Gastroesophageal sphincter (tissue), 4 donors: ENCODE results near the gene FRG1. TPM values are rescaled to one million over a fixed set of nuclear protein-coding genes. Genes with fewer than 3 reads are reported as not detected.
"Not testable (repeated sequence)": the region's sequence is repeated elsewhere in the genome, so short reads cannot be mapped to it uniquely, and the experiment has no call there.

Experiments used
- ATAC-seq: fragments of 150-250 bp; one replicate; pipeline ENCODE4 v1.9.1; 2016; ENCODE audit warnings: mild to moderate bottlenecking, moderate library complexity
- H3K27ac ChIP-seq, 4 donors: fragments of 200-600 bp; sonication (generic) in 3 of 4; 1 replicate in 3 of 4; 2 replicates in 1 of 4; pipeline ENCODE4 v1.5.1; 2016 to 2019
- H3K27me3 ChIP-seq: fragments of 200-600 bp; sonication (generic); one replicate; pipeline ENCODE4 v1.5.1; 2019
- H3K36me3 ChIP-seq, 2 donors: fragments of 200-600 bp; sonication (generic); one replicate each; pipeline ENCODE4 v1.5.1; 2019; ENCODE audit warnings: control low read depth in 1 of 2
- H3K4me1 ChIP-seq, 3 donors: fragments of 200-600 bp; sonication (generic); 1 replicate in 2 of 3; 2 replicates in 1 of 3; pipeline ENCODE4 v1.5.1; 2016 to 2019; ENCODE audit warnings: control low read depth in 2 of 3
- H3K4me3 ChIP-seq, 2 donors: fragments of 200-600 bp; sonication (generic); one replicate each; pipeline ENCODE4 v1.5.1; 2019; ENCODE audit warnings: mild to moderate bottlenecking in 1 of 2, moderate library complexity in 1 of 2
- H3K9me3 ChIP-seq, 3 donors: fragments of 200-600 bp; sonication (generic); one replicate each; pipeline ENCODE4 v1.5.1; 2017 to 2019; ENCODE audit warnings: control low read depth in 2 of 3
- EP300 ChIP-seq: sonication (generic); formaldehyde crosslinking; IDR thresholded peaks from one replicate; pipeline ENCODE4 v1.6.1; 2017; ENCODE audit warnings: antibody characterized with exemption, mild to moderate bottlenecking
- POLR2A ChIP-seq, 2 donors: fragments of 450-650 bp; IDR thresholded peaks; one replicate each; pipeline ENCODE4 v1.6.1; 2017; ENCODE audit warnings: antibody characterized with exemption in 2 of 2, mild to moderate bottlenecking in 2 of 2, moderate library complexity in 1 of 2
- POLR2AphosphoS5 ChIP-seq: sonication (generic); formaldehyde crosslinking; IDR thresholded peaks from one replicate; pipeline ENCODE4 v1.6.1; 2017; ENCODE audit warnings: antibody characterized with exemption
- WGBS, 2 donors: methylation state at CpG; one replicate each; pipeline ENCODE4 v1.1.5; 2018; ENCODE audit warnings: low coverage in 1 of 2; 5-methylcytosine and 5-hydroxymethylcytosine counted together
- total RNA-seq, 4 donors: library from RNA; depleted of rRNA; stranded (reverse); fragments of >200 nt; gene quantifications; one replicate each; pipeline ENCODE4 v1.1.0, GENCODE V29; 2016
- TF ChIP-seq, protein P1 (sequence below), 4 experiments: fragments of 200-600 bp in 2 of 4; fragments of 450-650 bp in 2 of 4; sonication (generic) in 1 of 4; IDR thresholded peaks; one replicate each; pipeline ENCODE4 v1.5.1; 2017 to 2019; ENCODE audit warnings: antibody characterized with exemption in 4 of 4, mild to moderate bottlenecking in 2 of 4, moderate library complexity in 2 of 4

Gene FRG1
- total RNA-seq, 4 donors from 2014 or later, result 30.5 to 50.4 (median 41.1) TPM

- no peak for ATAC-seq
- TF ChIP-seq POLR2AphosphoS5, result no peak
- TF ChIP-seq POLR2A (IDR thresholded peaks at IDR 0.05), result no peak
- TF ChIP-seq, protein P1, sequence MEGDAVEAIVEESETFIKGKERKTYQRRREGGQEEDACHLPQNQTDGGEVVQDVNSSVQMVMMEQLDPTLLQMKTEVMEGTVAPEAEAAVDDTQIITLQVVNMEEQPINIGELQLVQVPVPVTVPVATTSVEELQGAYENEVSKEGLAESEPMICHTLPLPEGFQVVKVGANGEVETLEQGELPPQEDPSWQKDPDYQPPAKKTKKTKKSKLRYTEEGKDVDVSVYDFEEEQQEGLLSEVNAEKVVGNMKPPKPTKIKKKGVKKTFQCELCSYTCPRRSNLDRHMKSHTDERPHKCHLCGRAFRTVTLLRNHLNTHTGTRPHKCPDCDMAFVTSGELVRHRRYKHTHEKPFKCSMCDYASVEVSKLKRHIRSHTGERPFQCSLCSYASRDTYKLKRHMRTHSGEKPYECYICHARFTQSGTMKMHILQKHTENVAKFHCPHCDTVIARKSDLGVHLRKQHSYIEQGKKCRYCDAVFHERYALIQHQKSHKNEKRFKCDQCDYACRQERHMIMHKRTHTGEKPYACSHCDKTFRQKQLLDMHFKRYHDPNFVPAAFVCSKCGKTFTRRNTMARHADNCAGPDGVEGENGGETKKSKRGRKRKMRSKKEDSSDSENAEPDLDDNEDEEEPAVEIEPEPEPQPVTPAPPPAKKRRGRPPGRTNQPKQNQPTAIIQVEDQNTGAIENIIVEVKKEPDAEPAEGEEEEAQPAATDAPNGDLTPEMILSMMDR (IDR thresholded peaks at IDR 0.05), result no peak
- no peak for TF ChIP-seq EP300
- no peak overlapping the region for H3K27ac ChIP-seq
- H3K9me3 ChIP-seq, result no peaks in the 10 kb centered on the region
- H3K4me3 ChIP-seq, result no peak overlapping the region
- no peaks in the 10 kb centered on the region for H3K4me1 ChIP-seq
- H3K36me3 ChIP-seq, result no peaks in the 10 kb centered on the region
- H3K27me3 ChIP-seq, result peaks cover 10% of the 10 kb centered on the region
Observed at GRCh38 chr4:189973646-189974045, 33.0 kb downstream of the FRG1 start.

DNA sequence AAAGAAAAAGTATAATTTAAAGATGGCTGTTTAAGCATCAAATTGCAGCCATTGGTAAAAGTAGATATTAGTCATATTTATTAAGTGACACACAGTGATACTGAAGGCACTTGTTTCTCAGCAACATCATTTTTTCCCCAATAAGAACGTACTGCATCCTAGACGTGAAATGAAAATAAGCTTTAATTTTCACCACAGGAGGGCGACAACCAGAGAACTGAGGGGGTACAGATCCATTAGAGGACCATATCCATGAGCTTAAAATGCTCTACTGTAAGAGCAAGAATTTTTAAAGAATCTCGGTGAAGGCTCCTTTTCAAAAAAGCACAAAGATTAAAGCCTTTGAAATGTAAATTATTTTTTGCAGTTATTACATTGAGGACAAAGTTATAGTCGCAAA, 33.4 kb downstream of the FRG1 start:
- no peaks in the 10 kb centered on the region for H3K9me3 ChIP-seq
- no peak for TF ChIP-seq POLR2A (IDR thresholded peaks at IDR 0.05)
- no peak for TF ChIP-seq POLR2AphosphoS5
- TF ChIP-seq, protein P1 (IDR thresholded peaks at IDR 0.05), result no peak
- TF ChIP-seq EP300, result no peak
- 46 to 48% methylated on average over 5 of the region's 5 CpGs for WGBS, 2 donors
- no peaks in the 10 kb centered on the region for H3K36me3 ChIP-seq
- no peak for ATAC-seq
- H3K4me1 ChIP-seq, result no peaks in the 10 kb centered on the region
- no peak overlapping the region for H3K4me3 ChIP-seq
- peaks cover 10% of the 10 kb centered on the region for H3K27me3 ChIP-seq
- no peak overlapping the region for H3K27ac ChIP-seq

DNA sequence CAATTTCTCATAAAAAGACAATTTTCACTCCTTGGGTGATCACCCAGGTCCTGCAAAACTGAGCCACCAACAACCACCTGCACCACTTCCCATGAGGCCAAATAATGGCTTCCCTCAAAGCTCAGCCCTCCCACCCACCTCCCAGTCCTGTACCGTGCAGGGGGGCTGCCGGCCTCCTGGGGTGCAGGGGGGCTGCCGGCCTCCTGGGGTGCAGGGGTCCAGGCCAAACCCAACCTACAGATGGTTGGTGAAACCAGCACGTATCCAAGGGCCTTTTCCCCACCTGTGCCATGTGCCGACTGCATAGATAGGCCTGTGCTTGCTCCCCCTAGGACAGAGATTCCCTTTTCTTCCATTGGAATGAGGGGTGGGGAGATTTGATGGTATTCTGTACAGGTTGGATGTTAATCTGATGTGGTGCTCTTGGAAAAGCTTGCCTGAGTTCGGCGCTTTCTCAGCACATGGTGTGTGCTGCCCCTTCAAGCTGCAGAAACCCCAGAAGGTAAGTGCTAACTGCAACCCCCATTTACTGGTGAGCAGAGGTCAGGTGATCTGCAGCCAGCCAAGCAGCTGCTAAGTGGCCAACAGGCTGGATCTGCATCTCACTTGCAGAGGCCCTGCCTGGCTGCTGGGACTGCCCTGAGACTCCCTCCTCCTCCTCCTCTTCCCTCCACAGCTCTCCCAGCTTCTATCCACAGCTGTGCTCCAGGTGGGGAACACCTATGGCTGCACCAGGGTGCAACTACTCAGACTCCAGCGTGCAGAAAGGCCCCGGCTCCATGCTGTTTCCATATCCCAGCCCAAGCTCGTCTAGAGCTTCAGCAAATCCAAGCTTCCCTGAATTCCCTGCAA, 38.8 kb downstream of the FRG1 start:
- ATAC-seq, result no peak
- no peak overlapping the region for H3K4me3 ChIP-seq
- H3K27ac ChIP-seq, result no peak overlapping the region
- WGBS, 2 donors, result 26 to 37% methylated on average over 3 to 7 of the region's 10 CpGs
- TF ChIP-seq EP300 (no peak), POLR2AphosphoS5 (no peak), POLR2A (IDR thresholded peaks at IDR 0.05) (no peak)
- TF ChIP-seq, protein P1 (IDR thresholded peaks at IDR 0.05), result no peak
- H3K4me1 ChIP-seq, result no peaks in the 10 kb centered on the region
- no peaks in the 10 kb centered on the region for H3K27me3 ChIP-seq
- no peaks in the 10 kb centered on the region for H3K36me3 ChIP-seq
- H3K9me3 ChIP-seq, result no peaks in the 10 kb centered on the region

GRCh38 chr4:189980292-189980691, 39.6 kb downstream of the FRG1 start:
- ATAC-seq, H3K36me3 ChIP-seq, H3K4me3 ChIP-seq, H3K27me3 ChIP-seq, H3K27ac ChIP-seq, H3K9me3 ChIP-seq, H3K4me1 ChIP-seq: not testable (repeated sequence)
- no CpG with 5 or more reads among the region's 2 CpGs for WGBS, 2 donors

GRCh38 chr4:189981970-189982369, 41.3 kb downstream of the FRG1 start:
- H3K27me3 ChIP-seq, result no peaks in the 10 kb centered on the region
- no peak for TF ChIP-seq POLR2A (IDR thresholded peaks at IDR 0.05)
- TF ChIP-seq, protein P1 (IDR thresholded peaks at IDR 0.05), result no peak
- no peak for TF ChIP-seq POLR2AphosphoS5
- TF ChIP-seq EP300, result no peak
- H3K36me3 ChIP-seq, result no peaks in the 10 kb centered on the region
- no peak for ATAC-seq
- no peak overlapping the region for H3K27ac ChIP-seq
- no peaks in the 10 kb centered on the region for H3K9me3 ChIP-seq
- no peak overlapping the region for H3K4me3 ChIP-seq
- WGBS, 2 donors, result 62 to 84% methylated on average over 2 to 3 of the region's 8 CpGs
- H3K4me1 ChIP-seq, result no peaks in the 10 kb centered on the region

DNA sequence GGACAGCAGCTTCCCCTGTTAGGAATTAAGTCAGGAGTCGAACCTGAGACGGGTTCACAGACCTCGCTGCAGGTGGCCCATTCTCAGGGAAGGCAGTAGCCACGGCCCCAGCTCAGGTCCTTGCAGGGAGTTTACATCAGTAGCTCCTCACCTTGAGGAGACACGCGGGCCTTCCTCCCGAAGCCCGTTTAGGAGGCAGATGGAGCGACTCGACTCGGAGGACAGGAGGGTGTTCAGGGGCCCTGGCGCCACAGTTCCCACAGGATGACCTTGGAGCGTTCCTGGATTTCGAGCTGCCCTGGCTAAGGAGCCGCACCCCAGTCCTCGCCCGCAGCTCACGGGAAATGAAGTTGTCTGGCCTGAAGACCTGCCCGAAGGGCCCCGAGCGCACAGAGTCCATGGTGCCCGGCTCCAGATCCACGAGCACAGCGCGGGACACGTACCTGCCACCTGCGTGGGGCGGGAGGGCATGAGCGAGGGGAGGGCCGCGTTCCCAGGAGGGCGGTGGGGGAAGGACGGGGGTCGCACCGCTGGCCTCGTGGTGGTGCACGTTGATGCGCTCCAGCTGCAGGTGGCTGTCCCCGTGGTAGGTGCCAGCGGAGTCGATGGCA, 43.3 kb downstream of the FRG1 start:
- not testable (repeated sequence) for H3K27me3 ChIP-seq, H3K4me3 ChIP-seq, H3K36me3 ChIP-seq, H3K27ac ChIP-seq, H3K9me3 ChIP-seq, ATAC-seq, H3K4me1 ChIP-seq
- WGBS, 2 donors, result 88% methylated on average over 6 of the region's 41 CpGs; no CpG with 5 or more reads in 1 of the 2 donors

DNA sequence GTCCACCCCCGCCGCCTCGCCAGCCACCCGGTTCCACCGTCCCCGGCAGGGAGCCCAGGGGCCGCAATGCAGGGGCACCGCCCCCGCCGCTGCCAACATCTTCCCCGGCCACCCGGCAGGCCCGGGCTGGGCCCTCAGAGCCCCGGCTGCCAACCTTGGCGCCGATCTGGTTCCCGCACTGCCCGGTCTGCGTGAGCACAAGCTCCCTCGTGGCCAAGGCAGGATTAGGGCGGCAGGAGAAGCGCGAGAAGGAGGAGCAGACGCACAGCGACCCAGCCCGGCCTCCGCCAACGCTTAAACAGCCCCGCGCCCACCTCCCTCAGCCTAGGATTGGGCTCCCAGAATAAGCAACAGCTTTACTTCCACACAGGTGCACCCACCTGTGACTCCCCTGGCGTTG, 44.0 kb downstream of the FRG1 start:
- not testable (repeated sequence) for H3K36me3 ChIP-seq, ATAC-seq, H3K27ac ChIP-seq, H3K4me3 ChIP-seq, H3K9me3 ChIP-seq, H3K27me3 ChIP-seq, H3K4me1 ChIP-seq
- 100% methylated on average over 1 of the region's 31 CpGs; no CpG with 5 or more reads in 1 of the 2 donors for WGBS, 2 donors

DNA sequence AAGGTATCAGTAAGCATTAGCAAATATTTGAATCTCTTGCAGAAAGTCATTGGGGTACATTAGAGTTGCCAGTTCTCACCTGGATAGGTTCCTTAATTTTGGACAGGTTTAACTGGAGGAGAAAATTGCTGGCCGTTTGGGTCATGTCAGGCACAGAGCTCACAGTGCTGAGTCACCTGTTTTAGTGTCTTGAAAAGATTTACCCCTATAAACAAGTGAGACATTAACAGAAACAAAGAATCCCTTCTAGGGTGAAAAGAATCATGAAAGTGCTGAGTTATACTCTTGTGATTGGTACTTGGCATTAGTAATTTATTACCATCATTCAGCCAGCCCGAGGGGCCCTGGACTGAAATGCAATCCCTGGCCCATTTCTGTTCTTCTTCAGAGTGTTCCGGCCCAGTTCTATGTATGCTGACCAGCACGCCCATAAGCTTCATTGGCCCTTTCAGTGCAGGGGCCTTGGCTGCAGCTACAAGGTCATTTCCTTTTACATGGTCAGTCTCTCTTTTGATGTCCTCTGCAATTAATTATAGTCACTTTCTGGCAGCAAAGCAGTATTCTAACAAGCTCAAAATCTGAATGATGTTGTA, 45.1 kb downstream of the FRG1 start:
- not testable (repeated sequence) for H3K36me3 ChIP-seq, H3K4me1 ChIP-seq, H3K27ac ChIP-seq, H3K4me3 ChIP-seq, H3K27me3 ChIP-seq, H3K9me3 ChIP-seq, ATAC-seq
- 18 to 20% methylated on average over 1 to 3 of the region's 4 CpGs for WGBS, 2 donors
